Measurements from ENCODE around the gene EMX1.

DNA sequence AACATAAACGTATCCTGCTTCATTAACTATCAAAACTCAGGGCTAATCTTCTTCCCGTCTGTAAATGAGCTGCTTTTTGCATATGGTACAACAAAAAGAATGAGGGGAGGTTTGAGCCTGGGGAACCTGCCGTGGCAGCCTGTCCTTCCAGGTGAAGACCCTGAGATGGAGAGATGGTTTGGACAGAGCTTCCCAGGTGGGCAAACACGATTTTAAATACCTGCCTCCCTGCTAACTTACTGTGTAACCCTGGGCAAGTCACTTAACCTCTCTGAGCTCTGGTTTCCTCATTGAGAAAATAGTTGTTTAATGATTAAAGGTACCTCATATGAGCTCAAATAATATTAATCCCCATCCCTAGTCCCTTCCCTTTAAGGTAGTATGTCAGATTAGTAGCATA is 9.0 kb downstream of the EMX1 start:
- TF ChIP-seq, protein P1, sequence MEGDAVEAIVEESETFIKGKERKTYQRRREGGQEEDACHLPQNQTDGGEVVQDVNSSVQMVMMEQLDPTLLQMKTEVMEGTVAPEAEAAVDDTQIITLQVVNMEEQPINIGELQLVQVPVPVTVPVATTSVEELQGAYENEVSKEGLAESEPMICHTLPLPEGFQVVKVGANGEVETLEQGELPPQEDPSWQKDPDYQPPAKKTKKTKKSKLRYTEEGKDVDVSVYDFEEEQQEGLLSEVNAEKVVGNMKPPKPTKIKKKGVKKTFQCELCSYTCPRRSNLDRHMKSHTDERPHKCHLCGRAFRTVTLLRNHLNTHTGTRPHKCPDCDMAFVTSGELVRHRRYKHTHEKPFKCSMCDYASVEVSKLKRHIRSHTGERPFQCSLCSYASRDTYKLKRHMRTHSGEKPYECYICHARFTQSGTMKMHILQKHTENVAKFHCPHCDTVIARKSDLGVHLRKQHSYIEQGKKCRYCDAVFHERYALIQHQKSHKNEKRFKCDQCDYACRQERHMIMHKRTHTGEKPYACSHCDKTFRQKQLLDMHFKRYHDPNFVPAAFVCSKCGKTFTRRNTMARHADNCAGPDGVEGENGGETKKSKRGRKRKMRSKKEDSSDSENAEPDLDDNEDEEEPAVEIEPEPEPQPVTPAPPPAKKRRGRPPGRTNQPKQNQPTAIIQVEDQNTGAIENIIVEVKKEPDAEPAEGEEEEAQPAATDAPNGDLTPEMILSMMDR (IDR thresholded peaks at IDR 0.05): no peak
- TF ChIP-seq EZH2 (IDR thresholded peaks at IDR 0.05) (no peak), EZH2phosphoT487 (IDR thresholded peaks at IDR 0.05) (no peak)
